GM19238 (cell line): ENCODE data around the gene LRFN4.

Experiments
- DNase-seq: peaks from one replicate; pipeline ENCODE4 v3.0.0; 2011; ENCODE audit warnings: low spot score; ENCODE audit not compliant: insufficient read length

The LRFN4 gene

GRCh38 chr11:66845143-66845875 is 11.6 kb upstream of the LRFN4 start:
- no peak for DNase-seq

- DNase-seq = no peak
These were observed 11.0 kb upstream of the LRFN4 start for GRCh38 chr11:66845876-66846212.

GRCh38 chr11:66846671-66847091 is 10.2 kb upstream of the LRFN4 start:
- no peak for DNase-seq

GRCh38 chr11:66847461-66848232 is 9.2 kb upstream of the LRFN4 start:
- DNase-seq = no peak

- DNase-seq = peak; percentile 1
These were observed 8.0 kb upstream of the LRFN4 start for GRCh38 chr11:66848671-66849500.

GRCh38 chr11:66849501-66850234 is 7.2 kb upstream of the LRFN4 start:
- DNase-seq = peak; percentile 1

GRCh38 chr11:66850235-66850587 is 6.7 kb upstream of the LRFN4 start:
- DNase-seq = peak; percentile 0

- DNase-seq = peak; percentile 1
These were observed 6.2 kb upstream of the LRFN4 start for GRCh38 chr11:66850588-66851238.

- no peak for DNase-seq
These were observed 5.6 kb upstream of the LRFN4 start for GRCh38 chr11:66851239-66851596.

GRCh38 chr11:66851698-66852465 is 5.0 kb upstream of the LRFN4 start:
- DNase-seq = no peak

- DNase-seq = no peak
These were observed 4.2 kb upstream of the LRFN4 start for GRCh38 chr11:66852466-66853241.

- DNase-seq = no peak
These were observed 3.3 kb upstream of the LRFN4 start for GRCh38 chr11:66853242-66854229.

GRCh38 chr11:66854231-66854661 is 2.6 kb upstream of the LRFN4 start:
- no peak for DNase-seq

- DNase-seq = no peak
These were observed 2.1 kb upstream of the LRFN4 start for GRCh38 chr11:66854729-66855211.

- DNase-seq = peak; percentile 99
These were observed 1.0 kb upstream of the LRFN4 start for GRCh38 chr11:66855574-66856495.

- no peak for DNase-seq
These were observed 516 bp downstream of the LRFN4 start for GRCh38 chr11:66857234-66857926.

- DNase-seq = no peak
These were observed 992 bp downstream of the LRFN4 start for GRCh38 chr11:66857927-66858185.
